ENCODE data around the gene UBE2S. TPM values are rescaled to one million over a fixed set of nuclear protein-coding genes. Genes with fewer than 3 reads are reported as not detected.

Gene UBE2S
- total RNA-seq, 1 experiment from 2014 or later, result 635 TPM

- POLR2A ChIA-PET, result no interaction called here
Observed at GRCh38 chr19:55433292-55433691, 25.7 kb upstream of the UBE2S start.

DNA sequence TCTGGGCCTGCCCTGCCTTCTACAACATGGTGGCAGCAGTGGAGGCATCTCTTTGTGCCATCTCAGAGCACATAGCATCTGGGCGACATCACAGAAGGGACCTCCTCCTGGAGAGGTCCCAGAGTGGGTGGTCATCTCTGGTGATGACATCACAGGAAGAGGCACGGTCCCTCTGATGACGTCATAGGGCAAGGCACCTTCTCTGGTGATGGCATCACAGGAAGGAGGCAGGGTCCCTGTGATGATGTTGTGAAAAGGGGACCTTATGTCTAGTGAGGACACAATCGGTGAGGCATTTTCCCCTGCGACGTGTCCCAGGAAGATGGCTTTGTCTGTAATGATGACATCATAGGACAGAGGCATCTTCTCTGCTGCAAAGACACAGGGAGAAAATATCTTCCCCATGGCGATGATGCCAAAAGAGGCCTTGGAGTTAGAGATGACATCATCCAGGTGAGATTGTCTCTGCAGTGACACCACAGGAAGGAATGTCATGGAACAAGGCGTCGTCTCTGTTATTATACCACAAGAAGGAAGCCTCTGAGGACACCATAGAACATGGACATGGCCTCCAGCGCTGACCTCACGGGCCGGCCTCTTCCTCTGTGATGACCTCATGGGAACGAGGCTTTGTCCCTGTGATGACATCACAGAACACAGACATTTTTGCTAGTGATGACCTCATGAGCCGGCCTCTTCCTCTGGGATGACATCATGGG, 24.8 kb upstream of the UBE2S start:
- BruUV-seq (replicated peaks), result no TSS peak

More at GRCh38 chr19:55433292-55433691, 25.7 kb upstream of the UBE2S start:
- ATAC-seq, result no peak
- BruUV-seq (replicated peaks), result no TSS peak
- Histone ChIP-seq H3K4me1 (ENCODE audit: control insufficient read depth, insufficient read depth, low read length) (no peaks in the 10 kb centered on the region), H3K27me3 (ENCODE audit: control insufficient read depth, insufficient read depth, low read length) (no peaks in the 10 kb centered on the region), H3K9me3 (ENCODE audit: control insufficient read depth, insufficient read depth, low read depth, low read length) (no peaks in the 10 kb centered on the region), H3K27ac (ENCODE audit: low read length) (no peak overlapping the region), H3K36me3 (ENCODE audit: control insufficient read depth, insufficient read depth, low read length) (no peaks in the 10 kb centered on the region), H3K4me3 (ENCODE audit: low read depth in 2 of 2, low read length in 2 of 2) (no peak overlapping the region)
- no peak for DNase-seq (ENCODE audit: low read depth, low spot score)
- in situ Hi-C loops (cut with HindIII; ENCODE audit: low pct_unique_long_range_greater_than_20kb, low sequenced_read_pairs), result no loop called here
- CTCF ChIA-PET, result no interaction called here
- intact Hi-C loops (cut with micrococcal nuclease; ENCODE audit: unreplicated experiment), result no loop called here
- TF ChIP-seq TCF7L2 (IDR thresholded peaks at IDR 0.05; ENCODE audit: low read depth, low read length), result no peak
- no peak for TF ChIP-seq SIN3A (IDR thresholded peaks at IDR 0.05; ENCODE audit: borderline replicate concordance, insufficient read depth, low read depth, low read length)
- TF ChIP-seq POLR2AphosphoS5 (IDR thresholded peaks at IDR 0.05; ENCODE audit: low read depth, low read length), result no peak
- no peak for TF ChIP-seq CTCF (IDR thresholded peaks at IDR 0.05)
- TF ChIP-seq REST (IDR thresholded peaks at IDR 0.05; ENCODE audit: insufficient read depth in 1 of 2, low read depth in 2 of 2, low read length in 1 of 2), result no peak

More for the DNA sequence above, 24.8 kb upstream of the UBE2S start:
- TF ChIP-seq TCF7L2 (IDR thresholded peaks at IDR 0.05; ENCODE audit: low read depth, low read length) (no peak), POLR2AphosphoS5 (IDR thresholded peaks at IDR 0.05; ENCODE audit: low read depth, low read length) (no peak), CTCF (IDR thresholded peaks at IDR 0.05) (no peak), REST (IDR thresholded peaks at IDR 0.05; ENCODE audit: insufficient read depth in 1 of 2, low read depth in 2 of 2, low read length in 1 of 2) (no peak), SIN3A (IDR thresholded peaks at IDR 0.05; ENCODE audit: borderline replicate concordance, insufficient read depth, low read depth, low read length) (no peak)
- Histone ChIP-seq H3K4me3 (ENCODE audit: low read depth in 2 of 2, low read length in 2 of 2) (no peak overlapping the region), H3K27ac (ENCODE audit: low read length) (no peak overlapping the region), H3K36me3 (ENCODE audit: control insufficient read depth, insufficient read depth, low read length) (no peaks in the 10 kb centered on the region), H3K9me3 (ENCODE audit: control insufficient read depth, insufficient read depth, low read depth, low read length) (no peaks in the 10 kb centered on the region), H3K27me3 (ENCODE audit: control insufficient read depth, insufficient read depth, low read length) (no peaks in the 10 kb centered on the region), H3K4me1 (ENCODE audit: control insufficient read depth, insufficient read depth, low read length) (no peaks in the 10 kb centered on the region)
- POLR2A ChIA-PET, result no interaction called here
- ATAC-seq (no peak), DNase-seq (ENCODE audit: low read depth, low spot score) (no peak)
- intact Hi-C loops (cut with micrococcal nuclease; ENCODE audit: unreplicated experiment), result no loop called here
- CTCF ChIA-PET, result no interaction called here
- in situ Hi-C loops (cut with HindIII; ENCODE audit: low pct_unique_long_range_greater_than_20kb, low sequenced_read_pairs), result no loop called here
